GM21717 (cell line): ENCODE measurements around the gene CD6.
A peak's percentile ranks its signal among the peaks of the same experiment; 100 is the strongest.

Experiments
- ATAC-seq: cut with Tn5 transposase; IDR thresholded peaks from one replicate; pipeline ENCODE4 v1.9.1; 2021; ENCODE audit warnings: mild to moderate bottlenecking, moderate library complexity; ENCODE audit not compliant: unreplicated experiment

Gene CD6

DNA sequence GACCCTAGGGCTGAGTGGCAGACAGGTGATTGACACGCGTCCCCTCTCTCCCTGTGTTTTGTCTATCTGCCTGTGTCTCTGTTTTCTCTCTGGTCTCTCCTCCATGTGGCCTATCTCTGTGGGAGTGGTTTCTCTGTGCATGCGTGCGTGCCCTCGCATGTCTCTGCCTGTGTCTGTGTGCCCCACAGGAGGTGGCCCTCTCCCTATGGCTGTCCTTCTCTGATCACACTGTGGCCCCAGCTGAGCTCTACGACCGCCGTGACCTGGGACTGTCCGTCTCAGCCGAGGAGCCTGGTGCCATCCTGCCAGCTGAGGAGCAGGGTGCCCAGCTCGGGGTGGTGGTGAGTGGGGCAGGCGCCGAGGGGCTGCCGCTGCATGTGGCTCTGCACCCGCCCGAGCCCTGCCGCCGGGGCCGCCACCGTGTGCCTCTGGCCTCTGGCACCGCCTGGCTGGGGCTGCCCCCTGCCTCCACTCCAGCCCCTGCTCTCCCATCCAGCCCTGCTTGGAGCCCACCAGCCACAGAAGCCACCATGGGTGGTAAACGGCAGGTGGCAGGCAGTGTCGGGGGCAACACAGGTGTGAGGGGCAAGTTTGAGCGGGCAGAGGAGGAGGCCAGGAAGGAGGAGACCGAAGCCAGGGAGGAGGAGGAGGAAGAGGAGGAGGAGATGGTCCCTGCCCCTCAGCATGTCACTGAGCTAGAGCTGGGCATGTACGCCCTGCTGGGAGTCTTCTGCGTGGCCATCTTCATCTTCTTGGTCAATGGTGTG lies 35.6 kb upstream of the CD6 start:
- ATAC-seq: no peak

DNA sequence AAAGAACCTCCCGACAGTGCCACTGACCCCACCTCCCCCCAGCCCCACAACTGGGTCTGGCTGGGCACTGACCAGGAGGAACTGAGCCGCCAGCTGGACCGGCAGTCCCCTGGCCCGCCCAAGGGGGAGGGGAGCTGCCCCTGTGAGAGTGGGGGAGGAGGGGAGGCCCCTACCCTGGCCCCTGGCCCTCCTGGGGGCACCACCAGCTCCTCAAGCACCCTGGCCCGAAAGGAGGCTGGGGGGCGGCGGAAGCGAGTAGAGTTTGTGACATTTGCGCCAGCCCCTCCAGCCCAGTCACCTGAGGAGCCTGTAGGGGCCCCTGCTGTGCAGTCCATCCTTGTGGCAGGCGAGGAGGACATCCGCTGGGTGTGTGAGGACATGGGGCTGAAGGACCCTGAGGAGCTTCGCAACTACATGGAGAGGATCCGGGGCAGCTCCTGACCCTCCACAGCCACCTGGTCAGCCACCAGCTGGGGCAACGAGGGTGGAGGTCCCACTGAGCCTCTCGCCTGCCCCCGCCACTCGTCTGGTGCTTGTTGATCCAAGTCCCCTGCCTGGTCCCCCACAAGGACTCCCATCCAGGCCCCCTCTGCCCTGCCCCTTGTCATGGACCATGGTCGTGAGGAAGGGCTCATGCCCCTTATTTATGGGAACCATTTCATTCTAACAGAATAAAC lies 34.9 kb upstream of the CD6 start:
- ATAC-seq: no peak

DNA sequence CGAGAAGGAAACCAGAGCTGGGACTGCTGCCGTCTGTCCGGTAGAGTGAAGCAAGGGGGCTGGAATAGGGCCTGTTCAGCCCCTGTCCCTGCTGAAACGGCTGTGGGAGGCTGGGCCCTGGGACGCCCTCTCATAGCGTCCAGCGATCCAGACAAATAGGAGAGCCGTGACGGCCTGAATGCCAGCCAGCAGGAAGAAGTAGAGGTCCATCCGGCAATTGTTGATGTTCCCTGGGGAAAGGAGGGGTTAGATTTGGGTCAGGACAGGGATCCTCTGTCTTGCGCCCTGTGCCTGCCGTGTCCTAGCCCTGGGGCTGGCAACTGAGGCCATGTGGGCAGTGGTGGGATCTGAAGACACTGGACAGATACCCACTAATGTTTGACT lies 34.3 kb upstream of the CD6 start:
- ATAC-seq: no peak

DNA sequence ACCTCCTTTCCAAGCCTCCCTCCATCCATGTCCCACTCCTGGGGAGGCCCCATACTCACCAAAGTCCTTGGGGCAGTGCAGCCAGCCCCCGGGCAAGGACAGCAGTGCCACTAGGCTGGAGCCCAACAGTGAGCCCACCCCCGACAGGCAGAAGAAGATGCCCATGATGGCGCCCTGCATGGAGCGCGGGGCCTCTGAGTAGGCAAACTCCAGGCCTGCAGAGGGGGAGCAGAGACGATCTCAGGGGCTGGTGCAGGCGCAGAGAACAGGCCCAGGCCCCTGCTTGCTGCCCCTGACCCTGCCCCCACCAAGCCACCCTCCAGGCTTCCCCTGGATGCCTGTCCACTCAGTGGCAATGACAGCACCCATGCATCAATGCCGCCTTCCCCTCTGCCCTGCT lies 33.7 kb upstream of the CD6 start:
- no peak for ATAC-seq

- ATAC-seq: no peak
Observed at GRCh38 chr11:60938500-60938899, 33.0 kb upstream of the CD6 start.

DNA sequence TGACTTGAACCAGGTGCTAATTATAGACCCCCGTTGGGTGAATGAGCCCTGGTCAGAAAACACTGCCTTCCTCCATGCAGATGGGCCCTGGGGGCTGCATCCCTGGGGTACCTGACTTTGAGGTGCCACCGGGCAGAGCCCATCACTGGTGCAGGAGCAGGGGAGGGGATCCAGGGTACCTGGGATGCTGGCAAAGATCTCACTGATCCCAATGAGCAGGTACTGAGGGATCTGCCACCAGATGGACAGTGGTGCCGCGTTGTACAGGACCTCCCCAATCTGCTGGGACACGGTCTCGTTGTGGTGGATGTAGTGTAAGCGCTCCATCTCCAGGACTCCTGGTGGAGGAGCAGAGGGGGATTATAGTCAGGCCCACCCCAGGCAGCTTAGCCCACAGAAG lies 32.2 kb upstream of the CD6 start:
- ATAC-seq: no peak

GRCh38 chr11:60939855-60940254 lies 31.6 kb upstream of the CD6 start:
- ATAC-seq: no peak

DNA sequence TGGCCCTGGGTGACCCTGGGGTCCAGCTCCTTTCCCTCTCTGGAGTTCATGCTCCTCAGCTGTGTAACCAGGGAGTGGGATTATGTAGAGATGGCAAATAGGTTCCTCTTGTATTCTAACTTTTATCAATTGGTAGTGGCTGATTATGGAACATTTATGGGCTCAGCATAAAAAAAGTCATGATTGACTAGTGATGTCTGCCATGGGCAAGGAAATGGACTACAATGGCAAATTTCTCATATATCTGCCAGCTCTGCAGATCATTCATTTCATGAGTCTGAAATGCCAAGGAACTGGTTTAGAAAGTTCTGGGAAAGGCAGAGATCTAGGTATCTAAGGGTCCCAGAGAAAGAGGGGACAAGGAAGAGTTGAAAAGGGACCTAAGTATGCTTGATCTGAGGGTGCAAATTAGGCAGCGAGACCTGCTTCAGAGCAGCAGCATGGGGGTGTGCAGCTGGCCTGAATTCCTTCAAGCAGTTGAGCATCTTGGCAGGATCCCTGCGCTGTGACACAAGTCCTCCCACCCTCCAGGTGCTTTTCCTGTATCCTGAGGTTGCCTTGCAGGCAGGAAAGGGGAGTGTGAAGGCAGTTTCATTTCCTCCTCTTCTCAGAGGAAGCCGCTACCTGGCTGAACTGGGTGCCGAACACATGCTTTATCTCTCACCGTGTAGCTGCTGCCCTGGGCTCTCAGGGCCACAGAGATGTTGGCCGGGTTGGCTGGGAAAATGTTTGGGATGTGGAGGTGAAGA lies 29.9 kb upstream of the CD6 start:
- ATAC-seq: no peak

DNA sequence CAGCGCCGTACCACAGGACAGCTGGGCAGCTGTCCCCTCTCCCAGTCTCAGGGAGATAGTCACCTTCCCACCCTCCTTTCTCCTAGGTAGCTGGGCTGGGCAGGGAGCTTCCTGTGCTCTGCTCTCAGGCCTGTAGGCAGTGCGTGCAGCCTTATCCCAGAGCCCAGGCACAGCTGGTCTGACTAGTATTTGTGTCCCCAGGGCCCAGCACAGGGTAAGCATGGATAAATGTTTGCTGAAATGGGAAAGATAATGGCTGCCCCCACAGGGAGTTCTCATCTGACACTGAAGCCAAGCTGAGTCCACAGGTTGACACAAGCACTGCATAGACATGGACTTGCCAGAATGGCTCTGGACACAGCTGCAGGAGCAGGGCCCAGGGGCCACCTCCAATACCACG lies 29.3 kb upstream of the CD6 start:
- ATAC-seq: no peak

GRCh38 chr11:60942970-60943565 lies 28.4 kb upstream of the CD6 start:
- no peak for ATAC-seq

DNA sequence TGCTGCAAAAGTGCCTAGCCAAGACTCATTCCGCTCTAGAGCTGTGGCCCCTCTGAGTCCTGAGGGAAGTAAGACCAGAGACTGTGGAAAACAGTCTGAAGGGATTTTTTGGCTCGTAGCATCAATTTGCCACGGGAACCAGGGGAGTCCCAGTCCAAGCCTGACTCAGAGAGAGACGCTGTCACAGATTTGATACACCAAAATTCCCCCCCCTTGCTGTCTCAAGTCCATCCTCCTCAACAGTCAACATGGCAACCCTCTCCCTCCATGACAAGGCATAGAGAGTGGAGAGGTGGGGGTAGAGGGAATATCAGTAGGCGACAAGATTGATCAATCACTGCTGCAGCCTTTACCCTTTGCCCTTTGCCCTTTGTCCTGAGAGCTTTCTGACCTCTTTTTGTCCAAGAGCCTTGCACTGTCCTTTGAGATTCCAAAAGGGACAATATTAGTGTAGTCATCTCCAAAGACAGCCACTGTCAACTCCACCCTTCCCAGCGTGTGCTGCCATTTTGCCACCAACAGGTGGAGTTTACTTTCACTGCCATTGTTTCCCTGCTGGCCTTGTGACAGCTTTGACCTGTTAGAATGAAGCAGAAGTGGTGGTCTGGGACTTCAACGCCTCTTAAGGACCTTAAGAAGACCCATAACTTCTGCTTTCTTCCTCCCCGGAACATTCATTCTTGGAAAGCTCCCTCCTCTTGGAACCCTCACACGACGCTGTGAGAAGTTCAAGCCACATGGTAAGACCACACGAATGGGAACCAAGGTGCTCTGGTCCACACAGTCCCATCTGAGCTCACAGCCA lies 26.8 kb upstream of the CD6 start:
- no peak for ATAC-seq

GRCh38 chr11:60945295-60945667 lies 26.2 kb upstream of the CD6 start:
- no peak for ATAC-seq

GRCh38 chr11:60946601-60947264 lies 24.7 kb upstream of the CD6 start:
- no peak for ATAC-seq

GRCh38 chr11:60947700-60948099 lies 23.8 kb upstream of the CD6 start:
- no peak for ATAC-seq

- ATAC-seq: no peak
Observed at GRCh38 chr11:60948250-60948649, 23.2 kb upstream of the CD6 start.

DNA sequence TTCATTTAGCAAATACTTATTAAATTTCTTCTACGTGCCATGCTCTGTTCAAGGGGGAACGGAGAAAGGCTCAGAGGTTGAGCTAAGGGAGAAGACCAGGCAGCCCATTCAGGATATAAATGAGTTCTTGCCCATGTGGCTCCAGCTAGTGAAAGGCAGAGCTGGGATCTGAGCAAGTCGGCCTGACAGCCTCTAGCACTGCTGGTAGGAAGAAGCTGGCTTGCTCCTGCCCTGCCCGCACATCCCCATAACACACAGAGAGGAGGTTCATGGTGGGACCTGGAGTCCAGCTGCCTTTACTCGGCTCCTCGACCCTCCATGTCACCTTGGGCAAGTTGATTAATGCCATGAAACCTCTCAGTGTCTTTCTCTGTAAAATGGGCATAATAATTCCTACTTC lies 21.5 kb upstream of the CD6 start:
- ATAC-seq: no peak

GRCh38 chr11:60950933-60951605 lies 20.4 kb upstream of the CD6 start:
- peak; percentile 29 for ATAC-seq

DNA sequence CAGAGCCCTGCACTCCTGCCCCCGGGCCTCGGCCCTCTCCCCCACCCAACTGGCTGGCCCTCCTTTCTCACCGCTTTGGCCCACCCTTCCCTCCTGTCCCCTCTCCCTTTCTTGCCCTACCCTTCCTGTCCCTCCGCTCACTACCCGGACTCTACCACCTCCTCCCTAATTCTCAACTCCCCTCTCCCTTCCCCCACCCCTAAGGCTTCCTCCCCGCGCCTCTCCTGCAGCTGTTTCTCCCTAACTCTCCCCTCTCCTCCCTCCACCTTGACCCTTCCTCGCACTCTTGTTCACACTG lies 19.9 kb upstream of the CD6 start:
- no peak for ATAC-seq

GRCh38 chr11:60951904-60952741 lies 19.4 kb upstream of the CD6 start, which contains the start of gene SLC15A3:
SLC15A3 (minus strand) TSS chr11:60952176; CDS start chr11:60951551, 625 bp downstream.
- peak; percentile 63 for ATAC-seq
